NCI-H524 treated with DMSO at 0.1 percent for 48 hours (cell line): Measurements from ENCODE around the gene C3.
"Not testable (repeated sequence)": the region's sequence is repeated elsewhere in the genome, so short reads cannot be mapped to it uniquely, and the experiment has no call there.

Experiments used
- DNase-seq: peaks from one replicate; lab custom pipeline; 2025; lab: John Stamatoyannopoulos, UW

Gene C3

GRCh38 chr19:6712692-6713670 is 7.5 kb downstream of the C3 start:
- DNase-seq: no peak

GRCh38 chr19:6712231-6712630 is 8.2 kb downstream of the C3 start:
- no peak for DNase-seq

GRCh38 chr19:6711605-6712004 is 8.8 kb downstream of the C3 start:
- DNase-seq: no peak

- no peak for DNase-seq
Observed at GRCh38 chr19:6711078-6711361, 9.4 kb downstream of the C3 start.

- DNase-seq: no peak
Observed at GRCh38 chr19:6710273-6711077, 10.0 kb downstream of the C3 start.

GRCh38 chr19:6709549-6709948 is 10.9 kb downstream of the C3 start:
- no peak for DNase-seq

GRCh38 chr19:6708913-6709312 is 11.5 kb downstream of the C3 start:
- DNase-seq: not testable (repeated sequence)

DNA sequence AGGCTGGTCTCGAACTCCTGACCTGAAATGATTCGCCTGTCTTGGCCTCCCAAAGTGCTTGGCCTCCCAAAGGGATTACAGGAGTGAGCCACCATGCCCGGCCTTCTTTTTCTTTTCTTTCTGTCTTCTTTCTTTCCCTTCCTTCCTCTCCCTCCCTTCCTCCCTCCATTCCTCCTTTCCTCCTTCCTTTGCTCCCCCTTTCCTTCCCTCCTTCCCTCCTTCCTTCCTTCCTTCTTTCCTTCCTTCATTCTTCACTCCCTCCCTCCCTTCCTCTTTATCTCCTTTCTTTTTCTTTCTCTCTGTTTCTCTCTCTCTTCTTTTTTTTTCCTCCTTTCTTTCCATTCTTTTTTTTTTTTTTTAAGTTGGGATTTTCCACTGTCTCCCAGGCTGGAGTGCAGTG is 12.1 kb downstream of the C3 start:
- no peak for DNase-seq

GRCh38 chr19:6707658-6708018 is 12.8 kb downstream of the C3 start:
- no peak for DNase-seq

GRCh38 chr19:6707011-6707657 is 13.3 kb downstream of the C3 start:
- no peak for DNase-seq

DNA sequence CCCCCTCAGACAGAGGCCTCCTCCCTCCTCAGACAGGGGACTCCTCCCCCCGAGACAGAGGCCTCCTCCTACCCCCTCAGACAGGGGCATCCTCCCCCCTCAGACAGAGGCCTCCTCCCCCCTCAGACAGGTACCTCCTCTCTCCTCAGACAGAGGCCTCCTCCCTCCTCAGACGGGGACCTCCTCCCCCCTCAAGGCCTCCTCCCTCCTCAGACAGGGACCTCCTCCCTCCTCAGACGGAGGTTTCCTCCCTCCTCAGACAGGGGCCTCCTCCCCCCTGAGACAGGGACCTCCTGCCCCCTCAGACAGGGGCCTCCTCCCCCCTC is 13.9 kb downstream of the C3 start:
- no peak for DNase-seq

- no peak for DNase-seq
Observed at GRCh38 chr19:6705931-6706632, 14.4 kb downstream of the C3 start.

GRCh38 chr19:6700586-6701316 is 19.7 kb downstream of the C3 start:
- no peak for DNase-seq

- no peak for DNase-seq
Observed at GRCh38 chr19:6699935-6700334, 20.5 kb downstream of the C3 start.

GRCh38 chr19:6697291-6697690 is 23.2 kb downstream of the C3 start:
- DNase-seq: no peak

- no peak for DNase-seq
Observed at GRCh38 chr19:6696239-6696820, 24.1 kb downstream of the C3 start.

GRCh38 chr19:6694147-6694815 is 26.2 kb downstream of the C3 start:
- DNase-seq: no peak

- no peak for DNase-seq
Observed at GRCh38 chr19:6693681-6694080, 26.8 kb downstream of the C3 start.

GRCh38 chr19:6693056-6693471 is 27.4 kb downstream of the C3 start:
- DNase-seq: no peak

- DNase-seq: no peak
Observed at GRCh38 chr19:6692027-6692426, 28.4 kb downstream of the C3 start.

DNA sequence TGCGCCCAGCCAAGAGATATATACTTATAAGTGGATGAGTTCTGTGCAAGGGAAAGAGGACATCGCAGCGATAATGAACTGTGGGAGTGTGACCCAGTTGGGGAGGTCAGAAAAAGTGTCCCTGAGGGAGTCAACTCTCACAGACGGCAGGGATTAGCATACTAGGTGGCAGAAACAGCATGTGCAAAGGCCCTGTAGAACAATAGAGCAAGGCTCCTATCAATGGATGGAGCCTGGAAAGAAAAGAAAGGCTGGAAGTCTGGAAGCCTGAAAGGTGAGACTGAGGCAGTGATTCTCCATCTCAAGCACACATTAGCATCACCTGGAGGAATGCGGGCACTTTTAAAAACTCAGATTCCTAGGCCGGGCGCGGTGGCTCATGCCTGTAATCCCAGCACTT is 29.1 kb downstream of the C3 start:
- DNase-seq: no peak
